HCT116 (cell line): Measurements from ENCODE around the gene GABRP.

Source experiments
- CTCF ChIP-seq, 3 experiments: fragments of 200-600 bp in 1 of 3; sonication (generic) in 1 of 3; IDR thresholded peaks in 2 of 3; conservative IDR thresholded peaks in 1 of 3; 2 replicates each; pipeline ENCODE4 v1.5.1; 2012 to 2017; ENCODE audit warnings: low read depth in 2 of 3, low read length in 2 of 3, antibody characterized with exemption in 1 of 3, borderline replicate concordance in 1 of 3, control low read depth in 1 of 3, mild to moderate bottlenecking in 1 of 3, mixed read lengths in 1 of 3, mixed run types in 1 of 3, moderate library complexity in 1 of 3; ENCODE audit not compliant: insufficient read depth in 1 of 3
- EGR1 ChIP-seq: IDR thresholded peaks from 2 replicates; pipeline ENCODE4 v1.6.1; 2012; ENCODE audit warnings: low read depth
- EZH2 ChIP-seq: fragments of 200-600 bp; sonication (generic); IDR thresholded peaks from 2 replicates; pipeline ENCODE4 v1.6.1; 2017; ENCODE audit warnings: antibody characterized with exemption, mixed run types
- EZH2phosphoT487 ChIP-seq: fragments of 200-600 bp; IDR thresholded peaks from 2 replicates; pipeline ENCODE4 v1.6.1; 2018; ENCODE audit warnings: antibody characterized with exemption, borderline replicate concordance
- FOSL1 ChIP-seq: IDR thresholded peaks from 2 replicates; pipeline ENCODE4 v1.6.1; 2012; ENCODE audit warnings: low read depth
- POLR2A ChIP-seq: IDR thresholded peaks from 2 replicates; pipeline ENCODE4 v1.7.0; 2011; ENCODE audit warnings: borderline replicate concordance; ENCODE audit not compliant: insufficient read depth, insufficient read length; ENCODE audit errors: extremely low read depth
- REST ChIP-seq: IDR thresholded peaks from 2 replicates; pipeline ENCODE4 v1.6.1; 2012; ENCODE audit warnings: low read depth
- TCF7L2 ChIP-seq: IDR thresholded peaks from 2 replicates; pipeline ENCODE4 v1.7.0; 2011; ENCODE audit warnings: borderline replicate concordance, inconsistent platforms; ENCODE audit not compliant: insufficient read depth, insufficient read length; ENCODE audit errors: extremely low read depth
- ZNF274 ChIP-seq: fragments of 200-500 bp; sonication (Bioruptor generic); IDR thresholded peaks from 2 replicates; pipeline ENCODE4 v1.6.1; 2014; ENCODE audit warnings: mild to moderate bottlenecking, low read depth, low read length, inconsistent platforms

GRCh38 chr5:170737591-170737990 lies 45.9 kb upstream of the GABRP start:
- TF ChIP-seq CTCF (IDR thresholded peaks at IDR 0.05 in 2 of 3, conservative IDR thresholded peaks at IDR 0.05 in 1 of 3; ENCODE audit: borderline replicate concordance in 1 of 3, insufficient read depth in 1 of 3, low read depth in 2 of 3, low read length in 2 of 3): no peak
- TF ChIP-seq FOSL1: no peak
- no peak for TF ChIP-seq REST
- TF ChIP-seq TCF7L2: no peak
- no peak for TF ChIP-seq POLR2A
- no peak for TF ChIP-seq EZH2
- TF ChIP-seq EGR1: no peak
- TF ChIP-seq ZNF274: no peak
- no peak for TF ChIP-seq EZH2phosphoT487
